A549 (cell line): ENCODE results near the gene WDR33. TPM values are rescaled to one million over a fixed set of nuclear protein-coding genes. Genes with fewer than 3 reads are reported as not detected.

Experiments used
- ATAC-seq, 2 experiments: fragments of 200-7000 bp in 1 of 2; fragments of >200 bp in 1 of 2; cut with Nextera tagmentation in 1 of 2; cut with Tn5 transposase in 1 of 2; 3 replicates each; pipeline versions ENCODE4 v1.8.0 to v1.9.1; 2018 to 2020; ENCODE audit warnings: mild to moderate bottlenecking in 1 of 2, moderate library complexity in 1 of 2
- CTCF ChIA-PET: fragments of 300-600 bp; sonication (Branson Sonifier 250); formaldehyde crosslinking; extraction: SDS; loops from one replicate; lab custom pipeline; 2021; ENCODE audit warnings: antibody characterized with exemption, inconsistent platforms; lab: Yijun Ruan, JAX
- POLR2A ChIA-PET: fragments of 350-600 bp; formaldehyde crosslinking; extraction: SDS; loops from one replicate; lab custom pipeline; 2021; ENCODE audit warnings: antibody characterized with exemption, inconsistent platforms; lab: Yijun Ruan, JAX
- DNase-seq, 2 experiments: peaks; one replicate each; pipeline versions ENCODE4 v3.0.0 to v3.0.0-alpha.2; 2011 to 2016; ENCODE audit warnings: low read depth in 1 of 2, low spot score in 1 of 2
- FAIRE-seq: peaks from 2 replicates; lab custom pipeline; 2011; peaks lifted over from hg19 to GRCh38; lab: Jason Lieb, UNC
- H3K27ac ChIP-seq, 2 experiments: fragments of >200 bp; sonication (Bioruptor Twin); formaldehyde crosslinking; 3 replicates each; pipeline ENCODE4 v1.5.1; 2016 to 2017
- H3K4me1 ChIP-seq: fragments of >200 bp; sonication (Bioruptor Twin); formaldehyde crosslinking; 3 replicates; pipeline ENCODE4 v1.6.1; 2016
- H3K4me2 ChIP-seq: fragments of >200 bp; sonication (Bioruptor Twin); formaldehyde crosslinking; 3 replicates; pipeline ENCODE4 v1.6.1; 2016
- H3K4me3 ChIP-seq: fragments of >200 bp; sonication (Bioruptor Twin); formaldehyde crosslinking; 3 replicates; pipeline ENCODE4 v1.5.1; 2016
- H3K9me3 ChIP-seq: fragments of >200 bp; sonication (Bioruptor Twin); formaldehyde crosslinking; 3 replicates; pipeline ENCODE4 v1.6.1; 2016
- BHLHE40 ChIP-seq: IDR thresholded peaks from 2 replicates; pipeline ENCODE4 v1.6.1; 2012; ENCODE audit warnings: low read depth, low read length, inconsistent platforms
- CBX8 ChIP-seq: fragments of 200-600 bp; sonication (generic); IDR thresholded peaks from 2 replicates; pipeline ENCODE4 v1.6.1; 2016
- CHD2 ChIP-seq: fragments of 150-350 bp; IDR thresholded peaks from 2 replicates; pipeline ENCODE4 v1.6.1; 2014; ENCODE audit warnings: low read length; ENCODE audit not compliant: partially characterized antibody
- CHD4 ChIP-seq: fragments of 200-600 bp; sonication (generic); IDR thresholded peaks from 2 replicates; pipeline ENCODE4 v1.6.1; 2016; ENCODE audit warnings: antibody characterized with exemption, mild to moderate bottlenecking, borderline replicate concordance
- EHF ChIP-seq: fragments of 250-450 bp; sonication (Bioruptor Pico); IDR thresholded peaks from 2 replicates; pipeline ENCODE4 v1.5.0; 2020; ENCODE audit warnings: mild to moderate bottlenecking
- EHMT2 ChIP-seq: fragments of 200-600 bp; sonication (generic); IDR thresholded peaks from 2 replicates; pipeline ENCODE4 v1.6.1; 2016; ENCODE audit warnings: antibody characterized with exemption, low read depth, mild to moderate bottlenecking, moderate library complexity
- FOSB ChIP-seq: fragments of 250-450 bp; sonication (Bioruptor Pico); IDR thresholded peaks from 2 replicates; pipeline ENCODE4 v1.5.0; 2020; ENCODE audit warnings: mild to moderate bottlenecking, moderate library complexity
- FOXS1 ChIP-seq: fragments of 250-450 bp; sonication (Bioruptor Pico); IDR thresholded peaks from 2 replicates; pipeline ENCODE4 v1.5.0; 2020; ENCODE audit warnings: mild to moderate bottlenecking, moderate library complexity
- HOXA7 ChIP-seq: fragments of 250-450 bp; sonication (Bioruptor Pico); IDR thresholded peaks from 2 replicates; pipeline ENCODE4 v1.5.0; 2020; ENCODE audit warnings: mild to moderate bottlenecking, moderate library complexity
- HOXB13 ChIP-seq: fragments of 250-450 bp; sonication (Bioruptor Pico); IDR thresholded peaks from 2 replicates; pipeline ENCODE4 v1.5.0; 2020; ENCODE audit warnings: low read depth, mild to moderate bottlenecking, moderate library complexity
- JUN ChIP-seq, 2 experiments: fragments of >200 bp; sonication (Bioruptor Twin); formaldehyde crosslinking; IDR thresholded peaks; 2 replicates in 1 of 2; 3 replicates in 1 of 2; pipeline ENCODE4 v1.6.1; 2016 to 2017
- KDM1A ChIP-seq: fragments of 200-600 bp; sonication (generic); IDR thresholded peaks from 2 replicates; pipeline ENCODE4 v1.6.1; 2016; ENCODE audit warnings: low read depth, mild to moderate bottlenecking
- KDM5A ChIP-seq: fragments of 200-600 bp; sonication (generic); IDR thresholded peaks from 2 replicates; pipeline ENCODE4 v1.6.1; 2016; ENCODE audit warnings: antibody characterized with exemption, mild to moderate bottlenecking
- MAFK ChIP-seq: fragments of 450-650 bp; IDR thresholded peaks from 2 replicates; pipeline ENCODE4 v1.6.1; 2014; ENCODE audit not compliant: partially characterized antibody
- MAZ ChIP-seq: fragments of 150-350 bp; IDR thresholded peaks from 2 replicates; pipeline ENCODE4 v1.6.1; 2014; ENCODE audit warnings: antibody characterized with exemption, low read depth, low read length, borderline replicate concordance
- NPAS2 ChIP-seq: fragments of 250-450 bp; sonication (Bioruptor Pico); IDR thresholded peaks from 2 replicates; pipeline ENCODE4 v1.8.0; 2022; ENCODE audit warnings: mild to moderate bottlenecking, moderate library complexity, borderline replicate concordance
- PHF8 ChIP-seq: fragments of 200-600 bp; sonication (generic); IDR thresholded peaks from 2 replicates; pipeline ENCODE4 v1.6.1; 2016; ENCODE audit warnings: low read depth, mild to moderate bottlenecking, antibody characterized with exemption, moderate library complexity, borderline replicate concordance
- RAD21 ChIP-seq, 2 experiments: fragments of >200 bp in 1 of 2; sonication (Bioruptor Twin) in 1 of 2; formaldehyde crosslinking in 1 of 2; IDR thresholded peaks in 1 of 2; conservative IDR thresholded peaks in 1 of 2; 2 replicates in 1 of 2; 3 replicates in 1 of 2; pipeline ENCODE4 v1.6.1; 2012 to 2018; ENCODE audit warnings: inconsistent platforms in 1 of 2
- RCOR1 ChIP-seq: fragments of 150-350 bp; IDR thresholded peaks from 2 replicates; pipeline ENCODE4 v1.6.1; 2014; ENCODE audit warnings: antibody characterized with exemption, low read length, low read depth
- RFX5 ChIP-seq: fragments of 450-650 bp; IDR thresholded peaks from 2 replicates; pipeline ENCODE4 v1.7.1; 2014; ENCODE audit warnings: antibody characterized with exemption, mild to moderate bottlenecking, moderate library complexity
- RNF2 ChIP-seq: fragments of 200-600 bp; sonication (generic); IDR thresholded peaks from 2 replicates; pipeline ENCODE4 v1.6.1; 2016; ENCODE audit warnings: low read depth, mild to moderate bottlenecking, antibody characterized with exemption, moderate library complexity, borderline replicate concordance
- SMC3 ChIP-seq: fragments of >200 bp; sonication (Bioruptor Twin); formaldehyde crosslinking; IDR thresholded peaks from 3 replicates; pipeline ENCODE4 v1.6.1; 2018; ENCODE audit warnings: inconsistent platforms
- ZC3H11A ChIP-seq: fragments of 450-650 bp; IDR thresholded peaks from 2 replicates; pipeline ENCODE4 v1.6.1; 2014; ENCODE audit warnings: antibody characterized with exemption, mild to moderate bottlenecking
- ZFP36 ChIP-seq: fragments of 450-650 bp; IDR thresholded peaks from 2 replicates; pipeline ENCODE4 v1.6.1; 2014; ENCODE audit warnings: borderline replicate concordance; ENCODE audit not compliant: partially characterized antibody
- ZNF302 ChIP-seq: fragments of 250-450 bp; sonication (Bioruptor Pico); IDR thresholded peaks from 2 replicates; pipeline ENCODE4 v1.9.0; 2021; ENCODE audit warnings: inconsistent platforms, mild to moderate bottlenecking, moderate library complexity
- WGBS: methylation state at CpG from one replicate; pipeline ENCODE4 v1.1.6; 2017; ENCODE audit errors: missing lambda C conversion rate; 5-methylcytosine and 5-hydroxymethylcytosine counted together
- polyA plus RNA-seq, 4 experiments: library from polyadenylated mRNA; depleted of rRNA in 3 of 4; stranded (reverse); fragments of >200 nt; fragmentation: RNase III in 1 of 4; extraction: RNeasy Plus Mini Kit Qiagen cat#74134 plus additional on column Dnase treatment in 1 of 4; gene quantifications; 2 replicates in 3 of 4; 3 replicates in 1 of 4; pipeline ENCODE4 v1.2.3, GENCODE V29; 2011 to 2017
- TF ChIP-seq, protein P1 (sequence below): IDR thresholded peaks from 2 replicates; pipeline ENCODE4 v1.6.1; 2012; ENCODE audit warnings: low read depth, borderline replicate concordance
- TF ChIP-seq, protein P2 (sequence below): fragments of 150-350 bp; IDR thresholded peaks from 2 replicates; pipeline ENCODE4 v1.6.1; 2014; ENCODE audit warnings: low read depth, mild to moderate bottlenecking, low read length
- TF ChIP-seq, protein P3 (sequence below): IDR thresholded peaks from 2 replicates; pipeline ENCODE4 v1.6.1; 2012

The WDR33 gene
- polyA plus RNA-seq, 2 of the 4 experiments (the other 2 are of a cell fraction), result 21.3 to 67.1 TPM

DNA sequence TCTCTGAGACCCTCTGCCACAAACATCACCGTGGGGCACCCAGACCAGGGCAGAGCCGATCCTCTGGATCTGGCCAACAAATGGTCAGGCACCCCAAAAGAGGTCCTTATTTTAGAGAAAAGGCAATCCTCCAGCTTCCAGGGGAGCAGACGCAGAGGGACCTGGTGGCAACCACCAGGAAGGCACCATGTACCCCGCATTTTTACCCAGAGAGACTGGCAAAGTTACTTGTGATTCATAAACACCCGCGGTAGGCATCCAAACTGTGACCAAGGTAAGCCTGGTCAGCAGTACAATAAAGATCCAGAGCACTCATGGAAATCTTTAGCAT is 146.1 kb downstream of the WDR33 start:
- POLR2A ChIA-PET, result no interaction called here
- DNase-seq (no peak), ATAC-seq (no peak), FAIRE-seq (no peak)
- WGBS, result 88% methylated on average over 6 of the region's 6 CpGs
- no peaks in the 10 kb centered on the region; the same call in 2 of the 3 replicates for H3K9me3 ChIP-seq
- CTCF ChIA-PET, result interaction anchor here (0.9 to 5.0 kb wide), 2 partner anchors 14 to 74 kb away, joined by 3 to 25 read pairs; no protein-coding TSS in a partner anchor
- no peak overlapping the region for H3K4me2 ChIP-seq
- no peak for TF ChIP-seq HOXB13 (CRISPR knock-in tag)
- H3K27ac ChIP-seq, result no peak overlapping the region
- H3K4me3 ChIP-seq, result no peak overlapping the region
- no peaks in the 10 kb centered on the region for H3K4me1 ChIP-seq

DNA sequence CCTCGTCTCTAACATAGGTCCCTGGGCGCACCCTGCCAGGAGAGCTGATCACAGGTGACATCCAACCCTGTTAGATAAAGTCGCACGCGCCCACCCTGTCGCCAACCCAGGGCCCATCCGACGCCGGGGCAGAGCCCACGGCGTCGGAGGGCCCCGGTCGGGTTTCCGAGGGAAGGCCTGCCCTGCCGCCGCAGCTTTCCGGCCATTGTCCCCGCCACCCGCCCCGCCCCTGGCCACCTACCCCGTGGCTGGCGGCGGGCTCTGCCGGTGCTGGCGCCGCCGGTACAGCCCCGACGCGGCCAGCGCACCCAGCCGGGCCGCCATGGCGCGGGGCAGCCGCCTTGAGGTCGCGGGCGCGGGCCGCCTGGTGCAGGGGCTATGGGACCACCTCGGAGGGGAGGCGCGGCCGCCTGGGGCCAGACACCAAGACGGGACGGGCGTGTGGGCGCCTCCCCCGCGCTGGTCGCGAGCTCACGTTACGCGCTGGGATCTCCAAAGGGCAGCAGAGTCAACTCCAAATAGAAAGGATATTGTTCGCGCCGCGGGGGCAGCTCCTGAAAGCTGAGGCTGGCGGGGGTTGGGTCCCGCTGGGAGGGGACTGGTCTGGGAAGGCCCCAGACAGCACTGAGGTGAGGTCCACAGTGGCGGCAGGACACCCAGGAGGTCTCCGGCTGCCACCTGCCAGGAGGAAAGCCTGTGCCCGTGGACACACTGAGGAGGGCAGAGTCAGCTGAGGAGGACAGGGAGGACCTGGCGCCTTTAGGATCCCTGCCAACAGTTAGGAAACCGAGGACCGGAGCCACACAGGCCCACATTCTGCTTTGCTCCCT is 146.7 kb downstream of the WDR33 start:
- CTCF ChIA-PET, result interaction anchor here (5.0 kb wide), 1 partner anchor 14 kb away, joined by 25 read pairs; no protein-coding TSS in a partner anchor
- DNase-seq (no peak), FAIRE-seq (no peak), ATAC-seq (no peak)
- no peak overlapping the region for H3K27ac ChIP-seq
- POLR2A ChIA-PET, result interaction anchor here (0.6 kb wide), 1 partner anchor 8 kb away, joined by 3 read pairs; no protein-coding TSS in a partner anchor
- H3K4me1 ChIP-seq, result no peaks in the 10 kb centered on the region
- no peak overlapping the region for H3K4me2 ChIP-seq
- H3K9me3 ChIP-seq, result no peaks in the 10 kb centered on the region; the same call in 2 of the 3 replicates
- no peak overlapping the region for H3K4me3 ChIP-seq
- WGBS, result 90% methylated on average over 38 of the region's 69 CpGs
- TF ChIP-seq PHF8, result no peak
- TF ChIP-seq CHD2, result no peak
- TF ChIP-seq JUN (IDR thresholded peaks at IDR 0.05), result no peak
- no peak for TF ChIP-seq HOXB13 (CRISPR knock-in tag)
- TF ChIP-seq RCOR1, result no peak
- TF ChIP-seq CBX8, result no peak
- TF ChIP-seq BHLHE40, result no peak
- no peak for TF ChIP-seq FOXS1 (CRISPR knock-in tag)
- TF ChIP-seq EHMT2, result no peak
- no peak for TF ChIP-seq MAZ
- TF ChIP-seq MAFK, result no peak
- TF ChIP-seq, protein P1, sequence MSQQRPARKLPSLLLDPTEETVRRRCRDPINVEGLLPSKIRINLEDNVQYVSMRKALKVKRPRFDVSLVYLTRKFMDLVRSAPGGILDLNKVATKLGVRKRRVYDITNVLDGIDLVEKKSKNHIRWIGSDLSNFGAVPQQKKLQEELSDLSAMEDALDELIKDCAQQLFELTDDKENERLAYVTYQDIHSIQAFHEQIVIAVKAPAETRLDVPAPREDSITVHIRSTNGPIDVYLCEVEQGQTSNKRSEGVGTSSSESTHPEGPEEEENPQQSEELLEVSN, result no peak
- no peak for TF ChIP-seq RFX5
- no peak for TF ChIP-seq ZFP36
- no peak for TF ChIP-seq RNF2

DNA sequence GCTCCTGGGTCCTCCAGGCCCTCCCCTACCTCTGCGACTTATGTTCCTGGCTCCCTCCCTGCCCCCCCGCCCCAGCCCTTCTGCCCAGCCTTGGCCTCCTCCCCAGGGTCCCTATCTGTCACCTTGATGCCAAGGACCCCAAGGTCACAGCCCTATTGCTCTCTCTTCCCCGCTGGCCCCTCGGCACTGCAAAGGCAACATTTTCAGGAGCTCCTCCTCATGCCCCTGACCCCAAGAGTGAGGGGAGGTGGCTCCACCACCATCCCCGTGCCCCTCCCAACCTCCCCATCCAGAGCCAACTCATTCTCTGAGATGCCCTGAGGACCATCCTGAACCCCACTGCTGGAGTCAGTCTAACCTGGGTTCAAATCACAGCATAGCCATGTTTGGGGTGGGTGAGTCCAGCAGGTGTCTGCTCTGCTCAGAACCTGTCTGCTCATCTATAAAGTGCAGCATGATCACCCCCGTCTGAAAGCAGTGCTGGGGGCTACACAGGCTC is 147.4 kb downstream of the WDR33 start:
- no peak for ATAC-seq
- no peak overlapping the region for H3K27ac ChIP-seq
- ChIA-PET POLR2A (interaction anchor here (0.6 kb wide), 1 partner anchor 9 kb away, joined by 3 read pairs; no protein-coding TSS in a partner anchor), CTCF (interaction anchor here (5.0 kb wide), 1 partner anchor 13 kb away, joined by 25 read pairs; no protein-coding TSS in a partner anchor)
- no peak overlapping the region for H3K4me3 ChIP-seq
- H3K4me1 ChIP-seq, result no peaks in the 10 kb centered on the region
- no peaks in the 10 kb centered on the region; the same call in 2 of the 3 replicates for H3K9me3 ChIP-seq
- H3K4me2 ChIP-seq, result no peak overlapping the region
- FAIRE-seq, result no peak
- WGBS, result 74% methylated on average over 6 of the region's 6 CpGs
- DNase-seq, result no peak
- no peak for TF ChIP-seq KDM5A
- no peak for TF ChIP-seq NPAS2 (CRISPR knock-in tag)
- TF ChIP-seq KDM1A, result no peak
- no peak for TF ChIP-seq CHD4
- TF ChIP-seq SMC3, result no peak
- TF ChIP-seq ZC3H11A, result no peak
- no peak for TF ChIP-seq ZNF302 (CRISPR knock-in tag)
- TF ChIP-seq HOXA7, result no peak
- TF ChIP-seq RFX5, result no peak
- TF ChIP-seq, protein P2, sequence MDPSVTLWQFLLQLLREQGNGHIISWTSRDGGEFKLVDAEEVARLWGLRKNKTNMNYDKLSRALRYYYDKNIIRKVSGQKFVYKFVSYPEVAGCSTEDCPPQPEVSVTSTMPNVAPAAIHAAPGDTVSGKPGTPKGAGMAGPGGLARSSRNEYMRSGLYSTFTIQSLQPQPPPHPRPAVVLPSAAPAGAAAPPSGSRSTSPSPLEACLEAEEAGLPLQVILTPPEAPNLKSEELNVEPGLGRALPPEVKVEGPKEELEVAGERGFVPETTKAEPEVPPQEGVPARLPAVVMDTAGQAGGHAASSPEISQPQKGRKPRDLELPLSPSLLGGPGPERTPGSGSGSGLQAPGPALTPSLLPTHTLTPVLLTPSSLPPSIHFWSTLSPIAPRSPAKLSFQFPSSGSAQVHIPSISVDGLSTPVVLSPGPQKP, result no peak
- TF ChIP-seq EHF (CRISPR knock-in tag), result no peak
- no peak for TF ChIP-seq JUN (IDR thresholded peaks at IDR 0.05)
- no peak for TF ChIP-seq FOXS1 (CRISPR knock-in tag)
- no peak for TF ChIP-seq RAD21 (conservative IDR thresholded peaks at IDR 0.05 in 1 of 2, IDR thresholded peaks at IDR 0.05 in 1 of 2)
- no peak for TF ChIP-seq FOSB (CRISPR knock-in tag)
- TF ChIP-seq, protein P3, sequence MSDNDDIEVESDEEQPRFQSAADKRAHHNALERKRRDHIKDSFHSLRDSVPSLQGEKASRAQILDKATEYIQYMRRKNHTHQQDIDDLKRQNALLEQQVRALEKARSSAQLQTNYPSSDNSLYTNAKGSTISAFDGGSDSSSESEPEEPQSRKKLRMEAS, result no peak
